ENCODE measurements around the gene HELZ2.
A peak's percentile ranks its signal among the peaks of the same experiment; 100 is the strongest.

HELZ2 gene

DNA sequence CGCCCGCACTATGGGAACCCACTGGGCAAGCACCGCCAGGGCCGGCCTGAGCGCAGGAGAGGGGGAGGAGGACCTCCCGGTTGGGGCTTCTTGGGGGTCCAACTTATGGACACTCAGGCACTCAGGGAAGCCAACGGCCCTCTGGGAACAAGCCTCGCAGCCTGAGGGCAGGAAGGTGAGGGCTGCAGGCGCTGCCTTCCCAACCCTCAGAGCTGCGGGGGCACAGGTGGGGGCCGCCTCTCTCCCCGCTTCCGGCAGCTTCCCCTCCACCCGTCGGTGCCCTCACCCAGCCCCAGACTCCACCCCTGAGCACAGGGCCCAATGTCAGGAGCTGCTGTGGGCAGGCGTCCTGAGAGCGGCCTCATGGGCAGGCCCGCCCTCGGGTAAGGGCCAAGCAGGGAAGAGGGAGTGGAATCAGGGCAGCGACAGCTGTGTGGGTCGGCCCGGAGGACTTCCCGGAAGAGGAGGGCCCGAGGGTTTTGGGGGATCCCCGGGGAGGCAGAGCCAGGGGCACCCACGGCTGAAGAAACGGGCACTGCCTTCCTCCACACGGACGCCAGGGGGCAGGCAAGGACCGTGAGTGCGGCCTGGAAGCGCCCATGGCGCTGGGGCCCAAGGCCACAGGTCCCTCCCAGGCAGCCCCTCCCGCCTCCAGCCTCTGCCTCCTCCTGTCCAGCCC is 36.4 kb downstream of the HELZ2 start:
- peak; percentile 82 to 90 (median 86) for DNase-seq

GRCh38 chr20:63536997-63537524 is 37.0 kb downstream of the HELZ2 start, which contains the start of gene PTK6:
TSS of gene PTK6 (minus strand) at chr20:63537376. CDS start at chr20:63537314, 62 bp downstream.
- DNase-seq = no peak

DNA sequence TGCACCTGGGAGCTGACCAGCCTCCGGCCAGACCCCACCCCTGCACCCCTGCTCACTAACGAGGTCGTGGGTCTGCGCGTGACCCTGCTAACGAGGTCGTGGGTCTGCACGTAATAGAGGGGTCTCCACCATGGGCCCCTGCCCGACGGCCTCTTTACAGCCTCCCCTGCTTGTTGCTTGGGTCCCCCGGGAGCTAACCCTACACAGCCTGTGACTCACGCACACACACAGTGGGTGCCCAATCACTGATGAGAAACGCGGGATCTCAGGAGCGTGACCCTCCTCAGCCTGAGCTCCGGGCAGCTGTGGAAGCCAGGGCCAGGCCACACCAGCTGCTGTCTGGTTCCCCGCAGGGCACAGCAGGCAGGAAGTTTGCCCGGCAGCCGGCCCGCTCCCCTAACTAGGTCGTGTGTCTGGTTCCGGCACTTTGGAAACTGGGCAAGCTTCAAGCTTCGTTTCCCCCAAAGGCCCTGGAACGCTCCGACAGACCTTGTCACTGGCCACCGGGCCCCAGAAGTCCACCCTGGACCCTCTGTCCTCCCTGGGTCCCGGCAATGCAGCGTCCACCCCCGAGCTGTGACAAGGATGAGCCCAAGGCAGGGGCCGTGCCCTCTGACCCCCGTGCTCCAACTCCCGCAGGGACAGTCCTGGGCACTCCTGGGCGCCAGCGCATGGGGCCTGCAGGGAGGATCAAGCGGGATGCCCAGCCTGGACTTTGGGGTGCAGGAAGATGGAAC is 37.6 kb downstream of the HELZ2 start:
- DNase-seq = no peak

DNA sequence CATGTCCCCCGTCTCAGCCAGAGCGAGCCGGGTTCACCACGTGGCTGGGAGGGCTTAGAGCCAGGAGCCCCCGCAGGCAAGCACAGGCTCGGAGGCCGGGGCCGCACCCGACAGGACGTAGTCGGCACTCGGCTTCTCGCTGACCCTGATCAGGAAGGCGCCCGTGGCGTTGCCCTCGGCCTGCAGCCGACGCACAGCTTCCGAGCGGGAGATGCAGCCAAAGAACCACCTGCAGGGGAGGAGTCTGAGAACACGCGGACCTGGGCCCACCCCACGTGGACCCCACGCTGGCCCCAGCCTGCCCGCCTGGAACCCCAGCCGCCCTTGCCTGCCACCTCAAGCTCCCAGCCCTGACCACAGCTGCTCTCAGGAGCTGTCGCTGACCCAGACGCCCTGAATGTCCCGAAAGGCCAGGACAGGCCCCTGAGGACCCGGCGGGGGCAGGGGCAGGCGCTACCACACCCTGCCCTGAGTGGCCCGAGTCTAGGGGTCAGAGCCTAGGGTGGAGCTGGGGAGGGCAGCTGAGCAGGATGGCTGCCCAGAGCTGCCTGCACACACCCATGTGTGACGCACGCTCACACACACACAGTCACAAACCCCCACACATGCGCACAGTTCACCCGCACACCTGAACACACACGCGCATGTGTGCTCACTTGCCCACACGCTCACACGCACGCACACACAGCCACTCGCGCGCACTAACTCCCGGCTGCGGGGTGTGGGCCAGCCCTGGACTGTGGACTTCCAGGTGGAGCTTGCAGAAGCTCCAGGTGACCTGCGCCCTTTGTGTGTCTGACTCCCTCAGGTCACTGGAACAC is 39.0 kb downstream of the HELZ2 start:
- DNase-seq = no peak

- DNase-seq = no peak
Observed at GRCh38 chr20:63534427-63534830, 39.6 kb downstream of the HELZ2 start.

- no peak for DNase-seq
Observed at GRCh38 chr20:63533871-63534393, 40.1 kb downstream of the HELZ2 start.

- DNase-seq = no peak
Observed at GRCh38 chr20:63533388-63533787, 40.7 kb downstream of the HELZ2 start.

- no peak for DNase-seq
Observed at GRCh38 chr20:63532449-63532971, 41.5 kb downstream of the HELZ2 start.

- no peak for DNase-seq
Observed at GRCh38 chr20:63531686-63532448, 42.2 kb downstream of the HELZ2 start.

GRCh38 chr20:63530788-63531160 is 43.3 kb downstream of the HELZ2 start:
- no peak for DNase-seq

DNA sequence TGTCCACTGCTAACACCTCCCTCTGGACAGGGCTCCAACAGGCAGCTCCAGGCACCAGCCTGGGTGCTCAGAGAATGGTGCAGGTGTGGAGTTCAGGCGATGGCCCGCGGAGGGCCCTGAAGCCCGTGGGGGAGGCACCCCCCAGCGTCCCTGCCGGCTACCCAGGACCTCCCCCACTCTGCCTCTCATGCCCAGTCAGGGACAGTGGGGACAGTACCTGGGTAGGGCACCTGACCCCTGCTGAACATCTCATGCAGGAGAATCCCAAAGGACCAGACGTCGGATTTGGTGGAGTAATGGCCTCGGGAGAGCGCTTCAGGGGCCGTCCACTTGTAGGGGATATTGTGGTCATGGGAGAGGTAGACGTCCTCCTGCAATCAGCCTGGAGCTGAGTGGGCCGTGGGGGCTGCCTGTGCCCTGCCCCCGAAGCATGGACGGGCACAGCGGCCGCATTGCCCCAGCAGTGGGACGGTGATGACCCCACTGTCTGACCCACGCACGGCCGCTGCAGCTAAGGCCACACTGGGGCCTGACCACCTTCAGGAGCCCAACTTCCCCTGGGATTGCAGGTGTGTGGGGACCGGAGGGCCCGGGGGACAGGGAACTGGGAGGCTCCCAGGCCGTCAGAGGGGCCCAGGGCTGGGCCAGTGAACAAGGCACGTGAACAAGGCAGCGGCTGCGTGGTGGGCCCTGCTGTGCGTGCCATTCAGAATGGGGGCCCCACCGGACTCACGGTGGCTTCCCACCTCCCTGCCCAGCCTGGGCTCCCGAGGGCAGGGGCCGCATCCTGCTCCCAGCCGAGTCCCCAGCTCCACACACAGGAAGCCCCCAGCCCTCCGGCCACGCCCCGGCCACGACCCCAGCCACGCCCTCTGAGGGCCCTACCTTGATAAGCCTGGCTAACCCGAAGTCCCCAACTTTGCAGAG is 43.9 kb downstream of the HELZ2 start:
- DNase-seq = no peak

DNA sequence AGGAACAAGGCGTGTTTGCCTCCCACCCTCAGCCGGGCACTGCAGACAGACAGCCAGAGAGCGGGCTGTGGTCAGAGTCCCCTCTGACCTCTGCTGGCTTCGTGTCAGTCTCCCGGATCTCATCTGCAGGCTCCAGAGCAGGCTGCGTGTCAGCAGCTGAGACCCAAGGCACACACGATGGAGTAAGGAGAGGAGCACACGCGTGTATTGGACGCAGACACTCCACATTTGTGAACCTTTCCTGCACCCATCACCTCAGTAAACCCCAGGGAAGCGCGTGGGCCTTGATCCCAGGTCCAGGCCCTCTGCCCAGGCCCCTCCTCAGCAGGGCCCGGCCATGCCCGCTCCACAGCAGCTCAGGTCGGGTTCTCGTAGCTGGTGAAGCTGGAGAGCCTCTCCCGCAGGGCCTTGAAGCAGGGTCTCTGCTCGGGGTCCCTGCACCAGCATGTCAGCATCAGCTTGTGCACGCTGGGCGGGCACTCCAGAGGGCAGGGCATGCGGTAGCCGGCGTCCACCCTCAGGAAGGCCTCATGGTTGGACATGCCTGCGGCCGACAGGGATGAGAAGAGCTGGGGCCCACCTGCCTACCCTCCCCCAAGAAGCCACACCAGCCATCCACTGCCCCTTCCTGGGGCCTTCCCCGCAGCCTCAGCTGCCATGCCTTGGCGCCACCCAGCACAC is 44.7 kb downstream of the HELZ2 start:
- no peak for DNase-seq

DNA sequence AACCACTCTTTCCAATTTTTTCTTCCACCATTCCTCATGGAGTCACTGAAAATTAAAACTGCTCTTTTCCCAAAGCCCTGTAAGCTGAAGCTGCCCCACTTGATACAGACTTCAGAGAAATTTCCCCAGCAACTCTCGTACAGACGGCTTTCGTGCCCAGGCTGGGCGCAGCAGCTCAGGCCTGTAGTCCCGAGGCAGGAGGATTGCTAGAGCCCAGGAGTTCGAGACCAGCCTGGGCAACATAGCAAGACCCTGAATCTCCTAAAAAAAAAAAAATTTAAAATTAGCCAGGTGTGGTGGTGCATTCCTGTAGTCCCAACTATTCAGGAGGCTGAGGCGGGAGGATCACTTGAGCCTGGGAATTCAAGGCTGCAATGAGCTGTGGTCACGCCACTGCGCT is 46.9 kb downstream of the HELZ2 start:
- DNase-seq = no peak

- DNase-seq = no peak
Observed at GRCh38 chr20:63525971-63526370, 48.1 kb downstream of the HELZ2 start.

- no peak for DNase-seq
Observed at GRCh38 chr20:63525185-63525584, 48.9 kb downstream of the HELZ2 start.
